GM18517 (cell line): ENCODE results near the gene CNTN6.
"Not testable (repeated sequence)": the region's sequence is repeated elsewhere in the genome, so short reads cannot be mapped to it uniquely, and the experiment has no call there.

ENCODE experiments used
- ATAC-seq: cut with Tn5 transposase; IDR thresholded peaks from one replicate; pipeline ENCODE4 v1.9.1; 2021; ENCODE audit warnings: mild to moderate bottlenecking, moderate library complexity; ENCODE audit not compliant: unreplicated experiment

The CNTN6 gene

GRCh38 chr3:1272546-1273265 is 179.9 kb downstream of the CNTN6 start:
- no peak for ATAC-seq

GRCh38 chr3:1275495-1275894 is 182.7 kb downstream of the CNTN6 start:
- ATAC-seq: no peak

- no peak for ATAC-seq
These were observed 195.0 kb downstream of the CNTN6 start for GRCh38 chr3:1287815-1288214.

- no peak for ATAC-seq
These were observed 196.1 kb downstream of the CNTN6 start for GRCh38 chr3:1288805-1289494.

- no peak for ATAC-seq
These were observed 199.8 kb downstream of the CNTN6 start for GRCh38 chr3:1292571-1293071.

GRCh38 chr3:1294586-1294985 is 201.8 kb downstream of the CNTN6 start:
- ATAC-seq: no peak

GRCh38 chr3:1318296-1319005 is 225.6 kb downstream of the CNTN6 start:
- no peak for ATAC-seq

GRCh38 chr3:1326546-1326945 is 233.7 kb downstream of the CNTN6 start:
- no peak for ATAC-seq

GRCh38 chr3:1330107-1330506 is 237.3 kb downstream of the CNTN6 start:
- no peak for ATAC-seq

- ATAC-seq: no peak
These were observed 253.6 kb downstream of the CNTN6 start for GRCh38 chr3:1346386-1346785.

- no peak for ATAC-seq
These were observed 255.7 kb downstream of the CNTN6 start for GRCh38 chr3:1348547-1348946.

- no peak for ATAC-seq
These were observed 258.1 kb downstream of the CNTN6 start for GRCh38 chr3:1350885-1351284.

GRCh38 chr3:1355691-1356090 is 262.9 kb downstream of the CNTN6 start:
- no peak for ATAC-seq

- ATAC-seq: no peak
These were observed 263.3 kb downstream of the CNTN6 start for GRCh38 chr3:1356101-1356500.

GRCh38 chr3:1365528-1365927 is 272.7 kb downstream of the CNTN6 start:
- ATAC-seq: no peak

- no peak for ATAC-seq
These were observed 281.6 kb downstream of the CNTN6 start for GRCh38 chr3:1374471-1374870.

- ATAC-seq: no peak
These were observed 282.3 kb downstream of the CNTN6 start for GRCh38 chr3:1375145-1375544.

GRCh38 chr3:1380926-1381646 is 288.3 kb downstream of the CNTN6 start:
- ATAC-seq: peak; percentile 94

- peak; percentile 55 for ATAC-seq
These were observed 288.8 kb downstream of the CNTN6 start for GRCh38 chr3:1381647-1382036.

- ATAC-seq: not testable (repeated sequence)
These were observed 294.6 kb downstream of the CNTN6 start for GRCh38 chr3:1387396-1387905.

- no peak for ATAC-seq
These were observed 301.4 kb downstream of the CNTN6 start for GRCh38 chr3:1394188-1394587.
